HepG2 (cell line): Measurements from ENCODE around the gene CCDC34. TPM values are rescaled to one million over a fixed set of nuclear protein-coding genes. Genes with fewer than 3 reads are reported as not detected.

Experiments used
- FOXA1 ChIP-seq, 2 experiments: fragments of 450-650 bp in 1 of 2; sonication (generic) in 1 of 2; formaldehyde crosslinking in 1 of 2; IDR thresholded peaks; 2 replicates each; pipeline versions ENCODE4 v1.4.0 to v1.6.1; 2016 to 2020; ENCODE audit warnings: missing genetic modification reagents in 1 of 2
- GATA4 ChIP-seq: sonication (generic); IDR thresholded peaks from 2 replicates; pipeline ENCODE4 v1.6.1; 2016; ENCODE audit warnings: antibody characterized with exemption, low read depth, borderline replicate concordance
- GFI1 ChIP-seq: sonication (generic); formaldehyde crosslinking; IDR thresholded peaks from 2 replicates; pipeline ENCODE4 v1.5.0; 2020; ENCODE audit warnings: missing genetic modification reagents, mild to moderate bottlenecking, borderline replicate concordance
- HNF4A ChIP-seq: sonication (generic); formaldehyde crosslinking; IDR thresholded peaks from 2 replicates; pipeline ENCODE4 v1.4.0; 2020; ENCODE audit warnings: missing genetic modification reagents
- HOXA5 ChIP-seq: sonication (generic); formaldehyde crosslinking; IDR thresholded peaks from 2 replicates; pipeline ENCODE4 v1.4.0; 2020; ENCODE audit warnings: missing genetic modification reagents
- NR2F6 ChIP-seq, 2 experiments: IDR thresholded peaks; 2 replicates each; pipeline ENCODE4 v1.6.1; 2016; ENCODE audit warnings: antibody characterized with exemption in 1 of 2, mild to moderate bottlenecking in 1 of 2
- POGZ ChIP-seq: sonication (generic); formaldehyde crosslinking; IDR thresholded peaks from 2 replicates; pipeline ENCODE4 v1.4.0; 2020; ENCODE audit warnings: mild to moderate bottlenecking, missing genetic modification reagents
- POLR2A ChIP-seq, 2 experiments: IDR thresholded peaks; 2 replicates each; pipeline ENCODE4 v1.6.1; 2011; ENCODE audit warnings: low read depth in 2 of 2, low read length in 2 of 2, mild to moderate bottlenecking in 1 of 2, moderate library complexity in 1 of 2; ENCODE audit not compliant: insufficient read depth in 1 of 2
- SOX5 ChIP-seq: IDR thresholded peaks from 2 replicates; pipeline ENCODE4 v1.6.1; 2016; ENCODE audit warnings: borderline replicate concordance
- ZFX ChIP-seq: sonication (generic); formaldehyde crosslinking; IDR thresholded peaks from 2 replicates; pipeline ENCODE4 v1.4.0; 2020; ENCODE audit warnings: mild to moderate bottlenecking, low read depth, missing genetic modification reagents, moderate library complexity
- polyA plus RNA-seq, 8 experiments: library from polyadenylated mRNA; depleted of rRNA in 3 of 8; stranded (reverse) in 7 of 8; unstranded in 1 of 8; fragments of >200 nt; fragmentation: Illumina TruSeq in 4 of 8; extraction: Trizol in 4 of 8; gene quantifications; 2 replicates each; pipeline versions ENCODE4 v1.2.1 to v1.2.3, GENCODE V29; 2011 to 2016; ENCODE audit warnings: low read depth in 4 of 8, missing spikeins in 1 of 8, mixed read lengths in 1 of 8; ENCODE audit not compliant: insufficient read depth in 1 of 8
- total RNA-seq, 5 experiments: library from RNA; depleted of rRNA; stranded (reverse); fragments of >200 nt; fragmentation: Illumina TruSeq; extraction: Trizol; gene quantifications; 2 replicates each; pipeline ENCODE4 v1.2.3, GENCODE V29; 2016; ENCODE audit warnings: low read depth in 1 of 5
- TF ChIP-seq, protein P1 (sequence below), 2 experiments: sonication (generic) in 1 of 2; formaldehyde crosslinking in 1 of 2; IDR thresholded peaks; 2 replicates each; pipeline versions ENCODE4 v1.4.0 to v1.6.1; 2016 to 2020; ENCODE audit warnings: borderline replicate concordance in 1 of 2, low read depth in 1 of 2, mild to moderate bottlenecking in 1 of 2, missing genetic modification reagents in 1 of 2
- TF ChIP-seq, protein P2 (sequence below): sonication (generic); formaldehyde crosslinking; IDR thresholded peaks from 2 replicates; pipeline ENCODE4 v1.5.0; 2020; ENCODE audit warnings: mild to moderate bottlenecking, missing genetic modification reagents
- TF ChIP-seq, protein P3 (sequence below): sonication (generic); formaldehyde crosslinking; IDR thresholded peaks from 2 replicates; pipeline ENCODE4 v1.5.1; 2020; ENCODE audit warnings: missing genetic modification reagents, mild to moderate bottlenecking, borderline replicate concordance
- TF ChIP-seq, protein P4 (sequence below): sonication (generic); formaldehyde crosslinking; IDR thresholded peaks from 2 replicates; pipeline ENCODE4 v1.5.1; 2020; ENCODE audit warnings: mild to moderate bottlenecking, missing genetic modification reagents, borderline replicate concordance

CCDC34 gene
- total and polyA plus RNA-seq, 2 of the 13 experiments (the other 11 are each of a cell fraction or from before 2014, with no cell fraction given) = 7.6 to 34.3 TPM

DNA sequence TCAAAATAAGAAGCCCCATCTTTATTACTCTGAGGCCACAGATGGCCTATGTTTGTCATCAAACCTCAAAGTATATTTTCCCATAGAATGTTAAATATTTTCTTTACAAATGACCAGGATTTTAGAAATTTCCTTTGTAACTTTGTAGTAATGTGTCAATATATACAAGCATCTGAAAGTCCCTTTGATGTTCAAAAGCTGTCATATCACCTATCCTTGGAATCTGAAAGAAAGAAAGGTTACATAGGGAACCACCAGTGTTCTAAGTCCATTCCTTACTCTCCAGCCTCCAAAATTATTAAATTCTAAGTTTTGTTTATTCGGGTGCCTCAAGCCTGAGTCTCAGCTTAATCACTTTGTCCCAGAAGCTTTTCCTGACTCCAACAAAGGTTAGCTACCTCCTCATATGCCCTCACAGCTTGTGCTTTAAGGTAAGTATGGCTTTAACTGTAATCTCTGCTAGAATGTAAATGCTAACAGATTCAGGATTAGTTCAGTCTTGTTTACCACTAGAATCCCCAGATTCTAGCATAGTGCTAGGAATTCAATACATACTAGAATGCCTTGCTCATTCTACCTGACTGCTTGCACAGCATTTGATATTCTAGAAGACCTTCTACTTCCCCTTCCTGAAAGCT is 32.3 kb downstream of the CCDC34 start (continued):
- TF ChIP-seq, protein P1, sequence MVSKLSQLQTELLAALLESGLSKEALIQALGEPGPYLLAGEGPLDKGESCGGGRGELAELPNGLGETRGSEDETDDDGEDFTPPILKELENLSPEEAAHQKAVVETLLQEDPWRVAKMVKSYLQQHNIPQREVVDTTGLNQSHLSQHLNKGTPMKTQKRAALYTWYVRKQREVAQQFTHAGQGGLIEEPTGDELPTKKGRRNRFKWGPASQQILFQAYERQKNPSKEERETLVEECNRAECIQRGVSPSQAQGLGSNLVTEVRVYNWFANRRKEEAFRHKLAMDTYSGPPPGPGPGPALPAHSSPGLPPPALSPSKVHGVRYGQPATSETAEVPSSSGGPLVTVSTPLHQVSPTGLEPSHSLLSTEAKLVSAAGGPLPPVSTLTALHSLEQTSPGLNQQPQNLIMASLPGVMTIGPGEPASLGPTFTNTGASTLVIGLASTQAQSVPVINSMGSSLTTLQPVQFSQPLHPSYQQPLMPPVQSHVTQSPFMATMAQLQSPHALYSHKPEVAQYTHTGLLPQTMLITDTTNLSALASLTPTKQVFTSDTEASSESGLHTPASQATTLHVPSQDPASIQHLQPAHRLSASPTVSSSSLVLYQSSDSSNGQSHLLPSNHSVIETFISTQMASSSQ (IDR thresholded peaks at IDR 0.05; ENCODE audit: low read depth) = peak; percentile 57
- TF ChIP-seq, protein P1 (CRISPR knock-in tag; IDR thresholded peaks at IDR 0.05; ENCODE audit: borderline replicate concordance) = peak; percentile 59; the same call in 1 of the 2 replicates
- peak; percentile 87 for TF ChIP-seq SOX5 (CRISPR knock-in tag)
- TF ChIP-seq HNF4A = peak; percentile 76
- peak; percentile 66; the same call in 1 of the 2 replicates for TF ChIP-seq GATA4
- peak; percentile 57 for TF ChIP-seq NR2F6 (IDR thresholded peaks at IDR 0.05)
- TF ChIP-seq NR2F6 (CRISPR knock-in tag; IDR thresholded peaks at IDR 0.05) = peak; percentile 65
- TF ChIP-seq POGZ = peak; percentile 40; the same call in 1 of the 2 replicates
- TF ChIP-seq ZFX = no peak
- TF ChIP-seq, protein P2, sequence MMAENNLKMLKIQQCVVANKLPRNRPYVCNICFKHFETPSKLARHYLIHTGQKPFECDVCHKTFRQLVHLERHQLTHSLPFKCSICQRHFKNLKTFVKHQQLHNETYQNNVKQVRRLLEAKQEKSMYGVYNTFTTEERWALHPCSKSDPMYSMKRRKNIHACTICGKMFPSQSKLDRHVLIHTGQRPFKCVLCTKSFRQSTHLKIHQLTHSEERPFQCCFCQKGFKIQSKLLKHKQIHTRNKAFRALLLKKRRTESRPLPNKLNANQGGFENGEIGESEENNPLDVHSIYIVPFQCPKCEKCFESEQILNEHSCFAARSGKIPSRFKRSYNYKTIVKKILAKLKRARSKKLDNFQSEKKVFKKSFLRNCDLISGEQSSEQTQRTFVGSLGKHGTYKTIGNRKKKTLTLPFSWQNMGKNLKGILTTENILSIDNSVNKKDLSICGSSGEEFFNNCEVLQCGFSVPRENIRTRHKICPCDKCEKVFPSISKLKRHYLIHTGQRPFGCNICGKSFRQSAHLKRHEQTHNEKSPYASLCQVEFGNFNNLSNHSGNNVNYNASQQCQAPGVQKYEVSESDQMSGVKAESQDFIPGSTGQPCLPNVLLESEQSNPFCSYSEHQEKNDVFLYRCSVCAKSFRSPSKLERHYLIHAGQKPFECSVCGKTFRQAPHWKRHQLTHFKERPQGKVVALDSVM (CRISPR knock-in tag) = peak; percentile 37; the same call in 1 of the 2 replicates
- TF ChIP-seq FOXA1 (IDR thresholded peaks at IDR 0.05) = no peak
- TF ChIP-seq FOXA1 (CRISPR knock-in tag; IDR thresholded peaks at IDR 0.05) = peak; percentile 31; the same call in 1 of the 2 replicates
- TF ChIP-seq, protein P3, sequence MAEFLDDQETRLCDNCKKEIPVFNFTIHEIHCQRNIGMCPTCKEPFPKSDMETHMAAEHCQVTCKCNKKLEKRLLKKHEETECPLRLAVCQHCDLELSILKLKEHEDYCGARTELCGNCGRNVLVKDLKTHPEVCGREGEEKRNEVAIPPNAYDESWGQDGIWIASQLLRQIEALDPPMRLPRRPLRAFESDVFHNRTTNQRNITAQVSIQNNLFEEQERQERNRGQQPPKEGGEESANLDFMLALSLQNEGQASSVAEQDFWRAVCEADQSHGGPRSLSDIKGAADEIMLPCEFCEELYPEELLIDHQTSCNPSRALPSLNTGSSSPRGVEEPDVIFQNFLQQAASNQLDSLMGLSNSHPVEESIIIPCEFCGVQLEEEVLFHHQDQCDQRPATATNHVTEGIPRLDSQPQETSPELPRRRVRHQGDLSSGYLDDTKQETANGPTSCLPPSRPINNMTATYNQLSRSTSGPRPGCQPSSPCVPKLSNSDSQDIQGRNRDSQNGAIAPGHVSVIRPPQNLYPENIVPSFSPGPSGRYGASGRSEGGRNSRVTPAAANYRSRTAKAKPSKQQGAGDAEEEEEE = no peak
- TF ChIP-seq POLR2A (IDR thresholded peaks at IDR 0.05; ENCODE audit: insufficient read depth in 1 of 2, low read depth in 2 of 2, low read length in 2 of 2) = no peak
- TF ChIP-seq GFI1 (CRISPR knock-in tag) = peak; percentile 72
- TF ChIP-seq HOXA5 (CRISPR knock-in tag) = 0 out of 2 replicates have a peak, but pooled peaks have one; percentile 26
- TF ChIP-seq, protein P4, sequence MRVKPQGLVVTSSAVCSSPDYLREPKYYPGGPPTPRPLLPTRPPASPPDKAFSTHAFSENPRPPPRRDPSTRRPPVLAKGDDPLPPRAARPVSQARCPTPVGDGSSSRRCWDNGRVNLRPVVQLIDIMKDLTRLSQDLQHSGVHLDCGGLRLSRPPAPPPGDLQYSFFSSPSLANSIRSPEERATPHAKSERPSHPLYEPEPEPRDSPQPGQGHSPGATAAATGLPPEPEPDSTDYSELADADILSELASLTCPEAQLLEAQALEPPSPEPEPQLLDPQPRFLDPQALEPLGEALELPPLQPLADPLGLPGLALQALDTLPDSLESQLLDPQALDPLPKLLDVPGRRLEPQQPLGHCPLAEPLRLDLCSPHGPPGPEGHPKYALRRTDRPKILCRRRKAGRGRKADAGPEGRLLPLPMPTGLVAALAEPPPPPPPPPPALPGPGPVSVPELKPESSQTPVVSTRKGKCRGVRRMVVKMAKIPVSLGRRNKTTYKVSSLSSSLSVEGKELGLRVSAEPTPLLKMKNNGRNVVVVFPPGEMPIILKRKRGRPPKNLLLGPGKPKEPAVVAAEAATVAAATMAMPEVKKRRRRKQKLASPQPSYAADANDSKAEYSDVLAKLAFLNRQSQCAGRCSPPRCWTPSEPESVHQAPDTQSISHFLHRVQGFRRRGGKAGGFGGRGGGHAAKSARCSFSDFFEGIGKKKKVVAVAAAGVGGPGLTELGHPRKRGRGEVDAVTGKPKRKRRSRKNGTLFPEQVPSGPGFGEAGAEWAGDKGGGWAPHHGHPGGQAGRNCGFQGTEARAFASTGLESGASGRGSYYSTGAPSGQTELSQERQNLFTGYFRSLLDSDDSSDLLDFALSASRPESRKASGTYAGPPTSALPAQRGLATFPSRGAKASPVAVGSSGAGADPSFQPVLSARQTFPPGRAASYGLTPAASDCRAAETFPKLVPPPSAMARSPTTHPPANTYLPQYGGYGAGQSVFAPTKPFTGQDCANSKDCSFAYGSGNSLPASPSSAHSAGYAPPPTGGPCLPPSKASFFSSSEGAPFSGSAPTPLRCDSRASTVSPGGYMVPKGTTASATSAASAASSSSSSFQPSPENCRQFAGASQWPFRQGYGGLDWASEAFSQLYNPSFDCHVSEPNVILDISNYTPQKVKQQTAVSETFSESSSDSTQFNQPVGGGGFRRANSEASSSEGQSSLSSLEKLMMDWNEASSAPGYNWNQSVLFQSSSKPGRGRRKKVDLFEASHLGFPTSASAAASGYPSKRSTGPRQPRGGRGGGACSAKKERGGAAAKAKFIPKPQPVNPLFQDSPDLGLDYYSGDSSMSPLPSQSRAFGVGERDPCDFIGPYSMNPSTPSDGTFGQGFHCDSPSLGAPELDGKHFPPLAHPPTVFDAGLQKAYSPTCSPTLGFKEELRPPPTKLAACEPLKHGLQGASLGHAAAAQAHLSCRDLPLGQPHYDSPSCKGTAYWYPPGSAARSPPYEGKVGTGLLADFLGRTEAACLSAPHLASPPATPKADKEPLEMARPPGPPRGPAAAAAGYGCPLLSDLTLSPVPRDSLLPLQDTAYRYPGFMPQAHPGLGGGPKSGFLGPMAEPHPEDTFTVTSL (CRISPR knock-in tag) = peak; percentile 73; the same call in 1 of the 2 replicates
